CD4-positive, alpha-beta T cell treated with Interferon gamma for 1 hour (primary cell): Measurements from ENCODE around the gene P2RY11.
A peak's percentile ranks its signal among the peaks of the same experiment; 100 is the strongest.

Experiments
- DNase-seq: peaks from one replicate; pipeline ENCODE4 v3.0.0-alpha.2; 2020

The P2RY11 gene

DNA sequence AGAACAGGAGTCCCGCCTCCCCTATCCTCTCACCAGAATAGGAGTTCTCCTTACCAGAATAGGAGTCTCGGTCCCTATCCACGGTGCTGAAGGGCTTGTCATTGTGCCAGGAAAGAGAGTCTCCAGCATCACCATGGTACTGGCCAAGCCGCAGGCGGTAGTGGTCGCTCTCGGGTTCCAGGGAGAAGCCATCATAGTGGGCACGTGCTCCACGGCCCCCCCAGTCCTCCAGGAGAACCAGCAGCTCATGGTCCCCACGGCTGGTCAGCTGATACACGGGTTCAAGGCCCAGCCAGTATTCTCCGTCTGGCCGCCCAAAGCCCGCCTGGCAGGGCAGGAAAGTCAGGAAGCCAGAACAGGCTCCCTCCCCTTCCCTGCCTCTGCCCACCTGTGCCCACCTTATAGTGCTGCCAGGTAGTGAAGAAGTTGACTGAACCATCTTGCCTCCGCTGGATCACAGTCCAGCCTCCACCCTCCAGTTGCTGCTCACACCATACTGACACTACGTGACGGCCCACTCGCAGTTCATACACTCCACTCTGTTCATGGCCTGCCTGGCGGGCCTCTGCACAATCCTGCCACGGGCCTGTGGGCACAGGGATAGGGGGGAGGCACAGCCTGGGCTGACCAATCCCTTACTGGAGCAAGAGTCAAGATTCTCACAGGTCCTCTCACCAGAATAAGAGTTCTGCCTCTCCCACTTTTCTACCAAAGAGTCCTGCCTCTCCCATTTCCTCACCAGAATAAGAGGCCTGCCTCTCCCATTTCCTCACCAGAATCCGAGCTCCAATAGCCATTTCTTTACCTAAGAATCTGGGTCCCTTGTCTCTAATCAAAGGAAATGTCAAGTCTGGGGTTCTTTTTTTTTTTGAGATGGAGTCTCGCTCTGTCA lies 18.0 kb upstream of the P2RY11 start:
- no peak for DNase-seq

GRCh38 chr19:10095622-10095947 lies 15.9 kb upstream of the P2RY11 start:
- DNase-seq: no peak

- peak; percentile 93 for DNase-seq
Observed at GRCh38 chr19:10095948-10096614, 15.4 kb upstream of the P2RY11 start.

DNA sequence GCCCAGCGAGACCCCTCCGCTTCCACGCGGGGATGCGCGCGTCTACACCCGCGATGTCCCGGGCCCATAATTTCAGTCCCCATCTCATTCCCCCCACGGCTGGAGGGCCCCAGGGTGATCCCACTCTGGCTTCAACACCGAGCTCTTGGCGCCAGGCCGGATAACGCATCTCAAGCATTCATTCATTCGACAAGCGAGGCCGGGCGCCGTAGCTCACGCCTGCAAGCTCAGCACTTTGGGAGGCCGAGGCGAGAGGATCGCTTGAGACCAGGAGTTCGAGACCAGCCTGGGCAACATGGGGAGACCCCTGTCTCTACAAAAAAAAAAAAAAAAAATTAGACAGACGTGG lies 14.9 kb upstream of the P2RY11 start:
- no peak for DNase-seq

GRCh38 chr19:10100163-10100785 lies 11.2 kb upstream of the P2RY11 start:
- DNase-seq: no peak

- DNase-seq: peak; percentile 70
Observed at GRCh38 chr19:10102787-10103236, 8.7 kb upstream of the P2RY11 start.

DNA sequence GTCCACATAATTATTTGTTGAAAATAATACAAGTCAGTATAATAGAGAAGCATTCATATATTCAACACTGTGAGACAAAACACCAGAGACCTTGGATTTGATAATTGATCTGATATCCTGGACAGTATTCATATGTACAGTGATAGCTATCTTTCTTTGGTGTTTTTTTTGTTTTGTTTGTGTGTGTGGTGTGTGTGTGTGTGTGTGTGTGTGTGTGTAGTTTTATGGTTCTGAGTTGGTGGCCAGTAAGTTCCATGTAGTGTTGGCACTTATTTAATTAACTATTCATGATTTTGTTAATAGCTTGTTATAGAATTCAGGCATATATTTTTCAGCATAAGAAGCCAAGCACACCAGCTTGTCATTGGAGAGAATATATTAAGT lies 7.4 kb upstream of the P2RY11 start:
- no peak for DNase-seq

DNA sequence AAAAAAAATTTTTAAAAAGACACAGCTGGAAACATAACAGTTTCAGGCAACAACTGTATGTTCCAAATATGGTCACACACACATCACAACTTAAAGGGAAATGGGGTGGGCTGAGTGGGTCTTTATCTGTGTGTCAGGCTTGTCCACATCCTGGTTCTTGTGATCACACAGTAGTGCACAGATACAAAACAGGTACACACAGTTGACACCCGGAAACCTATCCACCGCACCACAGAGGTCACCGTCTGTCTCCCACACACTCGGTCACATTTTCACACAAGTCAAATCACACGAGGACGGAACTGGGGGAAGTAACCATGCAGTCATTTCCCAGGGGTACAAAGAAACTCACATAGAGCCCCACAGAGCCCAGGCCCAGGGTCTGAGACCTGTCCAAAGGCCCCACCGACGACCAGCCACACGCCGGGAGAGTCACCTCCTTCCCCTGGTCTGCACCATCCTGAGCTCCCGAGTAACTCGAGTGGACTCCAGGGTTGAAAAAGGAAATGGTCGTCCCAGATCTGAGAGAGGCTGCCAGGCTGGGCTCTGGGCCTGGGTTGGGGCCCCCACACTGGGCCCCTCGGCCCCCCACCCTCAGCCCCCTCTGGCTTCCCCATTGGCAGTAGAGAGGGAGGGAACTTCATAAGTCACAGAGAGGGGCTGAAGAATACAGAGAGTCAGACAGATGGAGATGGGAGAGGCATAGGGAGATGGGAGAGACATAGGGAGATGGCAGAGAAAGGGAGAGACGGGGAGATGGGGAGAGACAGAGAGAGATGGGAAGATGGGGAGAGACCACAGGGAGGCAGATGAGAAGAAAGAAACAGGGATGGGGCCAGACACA lies 6.6 kb upstream of the P2RY11 start:
- peak; percentile 91 for DNase-seq

DNA sequence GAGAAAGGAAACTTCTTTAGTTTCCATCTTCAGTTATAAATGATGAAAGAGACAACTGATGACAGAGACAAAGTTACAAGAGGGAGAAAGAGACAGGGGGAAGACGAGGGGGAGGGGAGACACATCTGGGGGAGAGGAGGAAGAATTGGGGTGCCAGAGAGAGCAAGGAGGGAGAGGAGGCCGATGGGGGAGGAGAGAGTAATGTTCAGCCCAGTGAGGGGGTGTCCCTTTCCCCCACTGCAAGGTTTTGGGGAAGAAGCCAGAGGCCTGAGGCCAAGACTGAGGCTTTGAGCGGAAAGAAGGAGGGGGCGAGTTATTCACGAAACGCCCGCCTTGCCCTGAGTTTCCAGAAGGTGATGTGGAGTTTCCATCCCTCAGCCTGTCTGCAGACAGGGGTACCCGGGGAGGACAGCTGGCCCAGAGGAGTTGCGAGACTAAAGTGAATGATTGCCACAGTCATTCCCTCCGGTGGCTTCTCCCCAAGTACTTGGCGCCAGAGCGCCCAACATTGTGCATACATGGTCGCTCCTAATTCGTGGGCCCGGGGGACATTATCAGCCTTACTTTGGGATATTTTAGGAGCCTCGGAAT lies 5.9 kb upstream of the P2RY11 start:
- peak; percentile 38 for DNase-seq

- DNase-seq: peak; percentile 98
Observed at GRCh38 chr19:10106100-10106936, 5.2 kb upstream of the P2RY11 start, which contains the start of gene PPAN. PPAN (plus strand) TSS chr19:10106362; CDS start chr19:10106395, 33 bp downstream.

- no peak for DNase-seq
Observed at GRCh38 chr19:10107254-10107653, 4.2 kb upstream of the P2RY11 start.

GRCh38 chr19:10107817-10108367 lies 3.6 kb upstream of the P2RY11 start:
- no peak for DNase-seq

DNA sequence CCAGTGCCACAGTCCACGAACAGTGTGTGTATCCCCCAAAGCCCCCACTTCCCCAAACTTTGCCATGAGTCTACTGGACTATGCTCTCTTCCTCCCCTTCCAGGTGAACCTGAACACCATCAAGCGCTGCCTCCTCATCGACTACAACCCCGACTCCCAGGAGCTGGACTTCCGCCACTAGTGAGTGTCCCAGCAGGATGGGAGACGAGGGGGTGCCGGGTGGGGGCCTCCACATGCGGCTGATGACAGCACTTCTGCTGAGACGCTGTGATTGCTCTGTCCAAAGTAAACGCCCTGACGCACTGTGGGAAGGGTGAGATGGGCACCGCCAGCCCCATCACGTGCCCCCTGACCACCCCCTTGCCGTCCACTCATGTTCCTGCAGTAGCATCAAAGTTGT lies 2.0 kb upstream of the P2RY11 start:
- DNase-seq: no peak

GRCh38 chr19:10110076-10110971 lies 1.2 kb upstream of the P2RY11 start:
- no peak for DNase-seq

GRCh38 chr19:10110972-10111317 lies 548 bp upstream of the P2RY11 start:
- DNase-seq: no peak

GRCh38 chr19:10112037-10112761 lies 706 bp downstream of the P2RY11 start:
- DNase-seq: peak; percentile 43

GRCh38 chr19:10112895-10113591 lies 1.6 kb downstream of the P2RY11 start:
- DNase-seq: peak; percentile 69

DNA sequence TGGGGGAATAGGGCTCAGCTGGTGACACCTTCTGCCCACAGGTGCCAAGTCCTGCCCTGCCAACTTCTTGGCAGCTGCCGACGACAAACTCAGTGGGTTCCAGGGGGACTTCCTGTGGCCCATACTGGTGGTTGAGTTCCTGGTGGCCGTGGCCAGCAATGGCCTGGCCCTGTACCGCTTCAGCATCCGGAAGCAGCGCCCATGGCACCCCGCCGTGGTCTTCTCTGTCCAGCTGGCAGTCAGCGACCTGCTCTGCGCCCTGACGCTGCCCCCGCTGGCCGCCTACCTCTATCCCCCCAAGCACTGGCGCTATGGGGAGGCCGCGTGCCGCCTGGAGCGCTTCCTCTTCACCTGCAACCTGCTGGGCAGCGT lies 2.1 kb downstream of the P2RY11 start:
- no peak for DNase-seq
